Measurements from ENCODE around the gene TBL3.

The TBL3 gene

DNA sequence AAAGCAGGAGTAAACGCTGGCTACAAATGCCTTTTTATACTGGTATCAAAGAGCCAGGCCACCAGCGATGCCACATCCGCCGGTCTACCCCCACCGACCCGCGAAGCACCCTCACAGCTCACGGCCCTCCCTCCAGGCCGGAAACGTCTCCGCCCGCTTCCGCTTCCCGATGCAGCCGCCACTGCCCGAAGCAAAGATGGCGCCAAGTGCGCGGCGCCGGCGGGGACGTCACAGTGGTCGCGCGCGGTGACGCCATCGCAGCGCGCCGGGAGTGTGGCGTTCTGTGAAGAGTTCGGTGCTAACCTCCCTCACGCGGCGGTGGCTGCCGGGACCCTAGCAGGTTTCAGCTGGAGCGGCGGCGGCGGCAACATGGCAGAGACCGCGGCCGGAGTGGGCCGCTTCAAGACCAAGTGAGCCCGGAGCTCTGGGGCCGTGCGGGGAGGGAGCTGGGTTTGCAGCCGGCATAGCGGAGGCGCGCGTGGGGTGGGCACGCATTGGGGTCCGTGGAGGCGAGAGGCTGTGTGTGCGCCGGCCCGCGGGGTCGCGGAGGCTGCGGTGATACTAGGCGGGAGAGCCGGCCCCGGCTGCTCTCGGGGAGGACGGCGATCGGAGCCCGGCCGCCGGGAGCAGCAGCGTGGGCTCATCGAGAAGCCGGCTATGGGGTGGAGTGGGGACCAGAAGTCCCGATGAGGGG lies at the start of gene TBL3:
TSS of gene TBL3 (plus strand) at position 258 of the 694 bp plus-strand sequence. CDS start at position 370, 112 bp downstream.
- DNase-seq (ENCODE audit: low read depth), result peak; percentile 97
- H3K4me3 ChIP-seq (ENCODE audit: low read depth, low read length), result peak within 1 kb of the TSS; percentile 79
- TF ChIP-seq, protein P1, sequence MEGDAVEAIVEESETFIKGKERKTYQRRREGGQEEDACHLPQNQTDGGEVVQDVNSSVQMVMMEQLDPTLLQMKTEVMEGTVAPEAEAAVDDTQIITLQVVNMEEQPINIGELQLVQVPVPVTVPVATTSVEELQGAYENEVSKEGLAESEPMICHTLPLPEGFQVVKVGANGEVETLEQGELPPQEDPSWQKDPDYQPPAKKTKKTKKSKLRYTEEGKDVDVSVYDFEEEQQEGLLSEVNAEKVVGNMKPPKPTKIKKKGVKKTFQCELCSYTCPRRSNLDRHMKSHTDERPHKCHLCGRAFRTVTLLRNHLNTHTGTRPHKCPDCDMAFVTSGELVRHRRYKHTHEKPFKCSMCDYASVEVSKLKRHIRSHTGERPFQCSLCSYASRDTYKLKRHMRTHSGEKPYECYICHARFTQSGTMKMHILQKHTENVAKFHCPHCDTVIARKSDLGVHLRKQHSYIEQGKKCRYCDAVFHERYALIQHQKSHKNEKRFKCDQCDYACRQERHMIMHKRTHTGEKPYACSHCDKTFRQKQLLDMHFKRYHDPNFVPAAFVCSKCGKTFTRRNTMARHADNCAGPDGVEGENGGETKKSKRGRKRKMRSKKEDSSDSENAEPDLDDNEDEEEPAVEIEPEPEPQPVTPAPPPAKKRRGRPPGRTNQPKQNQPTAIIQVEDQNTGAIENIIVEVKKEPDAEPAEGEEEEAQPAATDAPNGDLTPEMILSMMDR (IDR thresholded peaks at IDR 0.05; ENCODE audit: low read depth, low read length), result no peak
- TF ChIP-seq, protein P2, sequence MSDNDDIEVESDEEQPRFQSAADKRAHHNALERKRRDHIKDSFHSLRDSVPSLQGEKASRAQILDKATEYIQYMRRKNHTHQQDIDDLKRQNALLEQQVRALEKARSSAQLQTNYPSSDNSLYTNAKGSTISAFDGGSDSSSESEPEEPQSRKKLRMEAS (IDR thresholded peaks at IDR 0.05; ENCODE audit: low read depth, low read length), result peak; percentile 67
- peak; percentile 84 for TF ChIP-seq MYC (IDR thresholded peaks at IDR 0.05; ENCODE audit: low read depth, low read length)
- peak; percentile 94 for TF ChIP-seq POLR2A (IDR thresholded peaks at IDR 0.05; ENCODE audit: extremely low read depth, insufficient read length)

DNA sequence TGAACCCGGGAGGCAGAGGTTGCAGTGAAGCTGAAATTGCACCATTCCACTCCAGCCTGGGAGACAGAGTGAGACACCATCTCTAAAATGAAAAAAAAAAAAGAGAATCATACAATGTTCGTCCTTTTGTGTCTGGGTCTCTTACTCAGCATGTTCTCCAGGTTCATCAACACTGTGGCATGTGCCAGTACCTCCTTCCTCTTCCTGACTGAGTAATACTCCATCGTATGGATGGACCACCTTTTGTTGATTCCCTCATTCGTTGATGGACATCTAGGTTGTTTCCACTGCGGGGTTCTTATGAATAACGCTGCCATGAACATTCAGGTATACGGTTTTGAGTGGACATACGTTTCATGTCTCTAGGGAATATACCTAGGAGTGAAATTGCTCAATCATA lies 49.5 kb upstream of the TBL3 start:
- DNase-seq (ENCODE audit: low read depth), result no peak
- no peak overlapping the region for H3K4me3 ChIP-seq (ENCODE audit: low read depth, low read length)
- TF ChIP-seq, protein P2 (IDR thresholded peaks at IDR 0.05; ENCODE audit: low read depth, low read length), result no peak
- no peak for TF ChIP-seq MYC (IDR thresholded peaks at IDR 0.05; ENCODE audit: low read depth, low read length)
- TF ChIP-seq, protein P1 (IDR thresholded peaks at IDR 0.05; ENCODE audit: low read depth, low read length), result no peak
- TF ChIP-seq POLR2A (IDR thresholded peaks at IDR 0.05; ENCODE audit: extremely low read depth, insufficient read length), result no peak

DNA sequence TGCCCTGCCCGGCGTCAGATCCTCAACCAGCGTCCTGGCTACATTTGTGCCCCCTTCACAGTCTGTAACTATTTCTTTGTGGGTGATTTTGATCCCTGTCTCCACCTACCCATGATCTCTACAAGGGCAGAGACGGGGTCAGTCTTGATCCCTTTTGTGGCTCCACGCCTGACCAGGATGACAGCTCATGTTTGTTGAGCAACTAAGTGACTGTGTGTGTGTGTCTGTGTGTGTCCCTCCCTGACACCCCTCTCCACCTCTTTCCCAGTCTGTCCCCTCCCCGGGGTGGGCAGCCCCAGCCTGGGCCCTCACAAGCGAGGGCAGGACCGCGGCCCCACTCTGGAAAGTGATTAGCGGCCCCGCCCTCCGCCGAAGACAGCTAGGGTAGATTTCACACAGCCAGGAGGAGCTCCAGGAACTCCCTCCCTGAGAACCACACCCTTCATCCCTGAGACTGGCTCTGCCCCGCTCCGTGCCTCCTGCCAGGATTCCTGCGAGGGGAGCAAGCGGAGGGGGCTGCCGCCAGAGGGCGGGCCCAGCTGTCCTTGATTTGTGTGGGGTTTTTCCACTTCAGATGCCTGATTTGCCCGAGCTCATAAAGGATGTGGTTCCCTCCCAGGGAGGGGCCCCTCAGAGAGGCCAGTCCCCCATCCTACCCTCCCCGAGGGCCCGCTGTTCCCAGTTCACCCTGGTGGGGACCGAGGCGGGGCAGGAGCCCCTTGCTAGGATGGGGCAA lies 48.4 kb upstream of the TBL3 start:
- TF ChIP-seq, protein P1 (IDR thresholded peaks at IDR 0.05; ENCODE audit: low read depth, low read length), result peak; percentile 8
- no peak for TF ChIP-seq POLR2A (IDR thresholded peaks at IDR 0.05; ENCODE audit: extremely low read depth, insufficient read length)
- TF ChIP-seq, protein P2 (IDR thresholded peaks at IDR 0.05; ENCODE audit: low read depth, low read length), result no peak
- no peak overlapping the region for H3K4me3 ChIP-seq (ENCODE audit: low read depth, low read length)
- no peak for DNase-seq (ENCODE audit: low read depth)

DNA sequence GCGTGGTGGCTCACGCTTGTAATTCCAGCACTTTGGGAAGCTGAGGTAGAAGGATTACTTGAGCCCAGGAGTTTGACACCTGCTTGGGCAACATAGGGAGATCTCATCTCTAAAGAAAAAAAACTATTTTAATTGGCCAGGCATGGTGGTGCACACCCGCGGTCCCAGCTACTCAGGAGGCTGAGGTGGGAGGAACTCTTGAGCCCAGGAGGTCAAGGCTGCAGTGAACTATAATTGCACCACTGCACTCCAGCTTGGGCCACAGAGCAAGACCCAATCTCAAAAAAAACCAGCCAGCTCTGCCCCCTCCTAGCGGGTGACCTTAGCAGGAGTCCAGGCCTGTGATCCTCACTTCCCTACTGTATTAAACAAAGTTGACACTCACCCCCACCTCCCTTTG lies 47.8 kb upstream of the TBL3 start:
- TF ChIP-seq, protein P1 (IDR thresholded peaks at IDR 0.05; ENCODE audit: low read depth, low read length), result no peak
- TF ChIP-seq MYC (IDR thresholded peaks at IDR 0.05; ENCODE audit: low read depth, low read length) (no peak), POLR2A (IDR thresholded peaks at IDR 0.05; ENCODE audit: extremely low read depth, insufficient read length) (no peak)
- TF ChIP-seq, protein P2 (IDR thresholded peaks at IDR 0.05; ENCODE audit: low read depth, low read length), result no peak
- H3K4me3 ChIP-seq (ENCODE audit: low read depth, low read length), result no peak overlapping the region
- DNase-seq (ENCODE audit: low read depth), result no peak

DNA sequence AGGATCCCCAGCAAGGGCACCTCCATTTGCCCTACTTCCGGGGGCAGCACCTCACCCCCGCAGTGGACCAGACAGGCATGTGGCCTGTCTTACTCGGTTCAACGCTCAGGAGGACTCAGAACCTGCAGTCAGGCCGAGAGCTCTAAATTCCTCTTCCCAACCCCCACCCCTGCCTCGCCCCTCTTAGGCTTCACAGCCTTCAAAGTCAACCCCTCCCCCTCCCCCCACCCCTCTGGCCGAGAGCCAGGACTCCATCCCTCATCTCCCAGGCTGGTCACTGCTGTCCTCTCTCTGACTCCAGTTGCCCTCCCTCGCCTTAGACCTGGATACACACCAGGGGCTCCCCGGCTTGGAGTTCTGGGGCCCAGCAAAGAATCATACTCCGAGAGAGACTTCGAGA lies 45.6 kb upstream of the TBL3 start:
- DNase-seq (ENCODE audit: low read depth), result no peak
- H3K4me3 ChIP-seq (ENCODE audit: low read depth, low read length), result no peak overlapping the region
- no peak for TF ChIP-seq POLR2A (IDR thresholded peaks at IDR 0.05; ENCODE audit: extremely low read depth, insufficient read length)
- no peak for TF ChIP-seq MYC (IDR thresholded peaks at IDR 0.05; ENCODE audit: low read depth, low read length)
- TF ChIP-seq, protein P1 (IDR thresholded peaks at IDR 0.05; ENCODE audit: low read depth, low read length), result no peak
- TF ChIP-seq, protein P2 (IDR thresholded peaks at IDR 0.05; ENCODE audit: low read depth, low read length), result no peak

Data from NB4 (cell line).